ENCODE measurements around the gene VCAN.

VCAN gene

GRCh38 chr5:83570916-83571315 lies 99.4 kb downstream of the VCAN start:
- no peak for DNase-seq

GRCh38 chr5:83572271-83572670 lies 100.7 kb downstream of the VCAN start:
- no peak for DNase-seq

GRCh38 chr5:83576341-83576740 lies 104.8 kb downstream of the VCAN start:
- no peak for DNase-seq

GRCh38 chr5:83577036-83577636 lies 105.6 kb downstream of the VCAN start:
- no peak for DNase-seq

GRCh38 chr5:83583859-83584258 lies 112.3 kb downstream of the VCAN start:
- no peak for DNase-seq

- DNase-seq: no peak
Measured at GRCh38 chr5:83586874-83587776, 115.6 kb downstream of the VCAN start.

- DNase-seq: no peak
Measured at GRCh38 chr5:83589786-83590185, 118.2 kb downstream of the VCAN start.

- DNase-seq: no peak
Measured at GRCh38 chr5:83590966-83591365, 119.4 kb downstream of the VCAN start.

GRCh38 chr5:83595217-83595616 lies 123.7 kb downstream of the VCAN start:
- no peak for DNase-seq

- DNase-seq: no peak
Measured at GRCh38 chr5:83608122-83608521, 136.6 kb downstream of the VCAN start.

GRCh38 chr5:83614841-83615240 lies 143.3 kb downstream of the VCAN start:
- no peak for DNase-seq

GRCh38 chr5:83628360-83628759 lies 156.8 kb downstream of the VCAN start:
- DNase-seq: no peak

All from activated effector memory CD4-positive, alpha-beta T cell treated with Interleukin-2 at 50 U/mL for 16 hours (primary cell).